ENCODE data around the gene ACTA1. TPM values are rescaled to one million over a fixed set of nuclear protein-coding genes. Genes with fewer than 3 reads are reported as not detected.
"Not testable (repeated sequence)": the region's sequence is repeated elsewhere in the genome, so short reads cannot be mapped to it uniquely, and the experiment has no call there.

Gene ACTA1
- total and polyA plus RNA-seq, 2 experiments from 2014 or later: 8.8 to 13.0 TPM

- TF ChIP-seq ZNF114 (CRISPR knock-in tag; IDR thresholded peaks at IDR 0.05) (no peak), POLR2AphosphoS5 (IDR thresholded peaks at IDR 0.05; ENCODE audit: low read depth) (no peak), EZH2phosphoT487 (IDR thresholded peaks at IDR 0.05; ENCODE audit: unreplicated experiment) (no peak), NANOG (IDR thresholded peaks at IDR 0.05; ENCODE audit: borderline replicate concordance) (no peak), REST (IDR thresholded peaks at IDR 0.05; ENCODE audit: unreplicated experiment) (no peak), ETS1 (IDR thresholded peaks at IDR 0.05) (no peak), ZNF331 (CRISPR knock-in tag; IDR thresholded peaks at IDR 0.05; ENCODE audit: low read depth) (no peak), JUNB (IDR thresholded peaks at IDR 0.05; ENCODE audit: unreplicated experiment) (no peak)
These were observed 30.9 kb downstream of the ACTA1 start (continued) for GRCh38 chr1:229402993-229403392.

DNA sequence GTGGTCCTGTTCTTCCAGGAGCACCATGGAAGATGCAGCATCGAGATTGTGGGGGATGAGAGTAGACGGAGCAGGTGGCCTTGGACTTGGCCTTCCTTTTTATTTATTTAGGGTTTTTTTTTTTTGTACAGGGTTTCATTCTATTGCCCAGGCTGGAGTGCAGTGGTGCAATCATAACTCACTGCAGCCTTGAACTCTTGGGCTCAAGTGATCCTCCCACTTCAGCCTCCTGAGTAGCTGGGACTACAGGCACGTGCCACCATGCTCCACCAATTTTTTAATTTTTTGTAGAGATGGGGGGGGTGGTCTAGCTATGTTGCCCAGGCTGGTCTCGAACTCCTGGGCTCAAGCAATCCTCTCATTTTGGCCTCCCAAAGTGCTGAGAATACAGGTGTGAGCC lies 31.6 kb downstream of the ACTA1 start:
- H3K9me3 Mint-ChIP-seq; H3F3A ChIP-seq (replicated peaks; ENCODE audit: low read depth); H3K36me3 Mint-ChIP-seq (ENCODE audit: low read depth); H3K4me3 Mint-ChIP-seq; H4K20me1 ChIP-seq (replicated peaks; ENCODE audit: insufficient read depth); H3K4me1 ChIP-seq (ENCODE audit: insufficient read depth); H2AFZ ChIP-seq; H3K27ac Mint-ChIP-seq; H3K79me2 ChIP-seq (replicated peaks; ENCODE audit: insufficient read depth); DNase-seq (ENCODE audit: low spot score); ATAC-seq; H3K4me3 ChIP-seq; H3K36me3 ChIP-seq (ENCODE audit: insufficient read depth); H3K9me2 ChIP-seq (ENCODE audit: insufficient read depth); H3K27ac ChIP-seq (ENCODE audit: low read depth); H3K4me2 ChIP-seq; H3K4me1 Mint-ChIP-seq: not testable (repeated sequence)
- peaks cover 21% of the 10 kb centered on the region for H3K27me3 ChIP-seq (ENCODE audit: insufficient read depth)
- H3K27me3 Mint-ChIP-seq (ENCODE audit: insufficient read depth, low read depth, poor library complexity): peaks cover 33% of the 10 kb centered on the region

DNA sequence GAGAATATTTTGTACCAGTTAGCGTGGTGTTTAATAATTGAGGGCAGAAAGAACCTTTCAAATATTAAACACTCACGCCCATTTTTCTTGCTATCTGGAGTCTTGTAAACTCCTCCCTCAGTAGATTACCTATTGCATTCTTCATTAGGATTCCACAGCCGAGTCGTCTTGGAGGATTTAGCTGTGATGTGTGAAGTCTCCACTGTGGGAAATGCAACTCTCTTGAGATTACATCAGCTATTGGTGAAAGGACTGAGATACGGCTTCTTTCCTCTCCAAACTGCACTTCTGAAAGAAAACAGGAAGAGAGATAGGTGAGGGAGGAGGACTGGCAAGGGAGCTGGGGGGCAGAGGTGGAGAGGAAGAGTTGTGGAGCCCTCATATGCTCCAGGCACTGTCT lies 36.1 kb downstream of the ACTA1 start:
- Histone ChIP-seq H4K20me1 (replicated peaks; ENCODE audit: insufficient read depth) (no peaks in the 10 kb centered on the region), H2AFZ (no peak overlapping the region), H3K27me3 (ENCODE audit: insufficient read depth) (no peaks in the 10 kb centered on the region), H3K9me2 (ENCODE audit: insufficient read depth) (no peaks in the 10 kb centered on the region), H3F3A (replicated peaks; ENCODE audit: low read depth) (no peaks in the 10 kb centered on the region), H3K27ac (ENCODE audit: low read depth) (no peak overlapping the region), H3K4me1 (ENCODE audit: insufficient read depth) (peaks cover 3% of the 10 kb centered on the region; the same call in 1 of the 2 replicates), H3K4me3 (no peak overlapping the region), H3K36me3 (ENCODE audit: insufficient read depth) (no peaks in the 10 kb centered on the region), H3K4me2 (no peak overlapping the region), H3K79me2 (replicated peaks; ENCODE audit: insufficient read depth) (no peaks in the 10 kb centered on the region)
- Mint-ChIP-seq H3K27me3 (ENCODE audit: insufficient read depth, low read depth, poor library complexity) (peaks cover 10% of the 10 kb centered on the region), H3K4me3 (no peak overlapping the region), H3K36me3 (ENCODE audit: low read depth) (no peaks in the 10 kb centered on the region; the same call in 2 of the 3 replicates), H3K4me1 (peaks cover 14% of the 10 kb centered on the region), H3K27ac (no peak overlapping the region), H3K9me3 (no peaks in the 10 kb centered on the region; the same call in 2 of the 3 replicates)
- ATAC-seq (no peak), DNase-seq (ENCODE audit: low spot score) (no peak)
- TF ChIP-seq JUNB (IDR thresholded peaks at IDR 0.05; ENCODE audit: unreplicated experiment) (no peak), ZNF114 (CRISPR knock-in tag; IDR thresholded peaks at IDR 0.05) (no peak), REST (IDR thresholded peaks at IDR 0.05; ENCODE audit: unreplicated experiment) (no peak)
- TF ChIP-seq, protein P1, sequence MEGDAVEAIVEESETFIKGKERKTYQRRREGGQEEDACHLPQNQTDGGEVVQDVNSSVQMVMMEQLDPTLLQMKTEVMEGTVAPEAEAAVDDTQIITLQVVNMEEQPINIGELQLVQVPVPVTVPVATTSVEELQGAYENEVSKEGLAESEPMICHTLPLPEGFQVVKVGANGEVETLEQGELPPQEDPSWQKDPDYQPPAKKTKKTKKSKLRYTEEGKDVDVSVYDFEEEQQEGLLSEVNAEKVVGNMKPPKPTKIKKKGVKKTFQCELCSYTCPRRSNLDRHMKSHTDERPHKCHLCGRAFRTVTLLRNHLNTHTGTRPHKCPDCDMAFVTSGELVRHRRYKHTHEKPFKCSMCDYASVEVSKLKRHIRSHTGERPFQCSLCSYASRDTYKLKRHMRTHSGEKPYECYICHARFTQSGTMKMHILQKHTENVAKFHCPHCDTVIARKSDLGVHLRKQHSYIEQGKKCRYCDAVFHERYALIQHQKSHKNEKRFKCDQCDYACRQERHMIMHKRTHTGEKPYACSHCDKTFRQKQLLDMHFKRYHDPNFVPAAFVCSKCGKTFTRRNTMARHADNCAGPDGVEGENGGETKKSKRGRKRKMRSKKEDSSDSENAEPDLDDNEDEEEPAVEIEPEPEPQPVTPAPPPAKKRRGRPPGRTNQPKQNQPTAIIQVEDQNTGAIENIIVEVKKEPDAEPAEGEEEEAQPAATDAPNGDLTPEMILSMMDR (conservative IDR thresholded peaks at IDR 0.05; ENCODE audit: low read depth in 2 of 2): no peak
